GM18499 (cell line): ENCODE results near the gene GSG1L.
"Not testable (repeated sequence)": the region's sequence is repeated elsewhere in the genome, so short reads cannot be mapped to it uniquely, and the experiment has no call there.

Source experiments
- ATAC-seq: cut with Tn5 transposase; IDR thresholded peaks from one replicate; pipeline ENCODE4 v1.9.1; 2021; ENCODE audit warnings: moderate number of reproducible peaks; ENCODE audit not compliant: insufficient read depth, unreplicated experiment

Gene GSG1L

DNA sequence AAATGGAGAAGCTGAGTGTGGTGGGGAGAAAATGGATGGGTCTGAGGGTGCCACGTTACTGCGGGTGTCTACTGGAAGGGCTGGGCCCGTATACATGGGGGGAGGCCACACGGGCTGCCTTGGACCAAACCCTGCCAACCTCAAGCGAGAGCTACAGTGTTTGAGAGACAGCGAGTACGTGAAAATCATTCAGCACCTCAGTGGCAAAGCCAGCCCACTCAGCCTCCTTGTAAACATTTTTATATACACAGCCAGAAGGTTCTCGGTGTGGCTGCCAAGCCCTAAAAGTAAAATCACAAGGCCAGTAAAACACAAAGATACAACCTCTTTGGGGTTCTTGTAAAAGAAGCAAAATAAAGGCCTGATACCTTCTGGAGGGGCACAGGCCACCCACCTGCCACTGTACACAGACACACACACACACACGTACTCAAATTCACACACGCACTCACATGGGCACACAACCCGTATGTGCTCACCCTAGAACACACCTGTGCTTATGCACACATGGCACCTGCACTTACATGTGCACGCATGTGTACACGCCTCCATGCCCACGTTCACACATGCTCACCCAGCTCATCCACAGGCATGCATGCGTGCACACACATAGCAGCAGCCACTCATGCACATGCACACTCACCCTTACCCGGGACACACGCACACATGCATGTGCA lies 102.8 kb downstream of the GSG1L start:
- no peak for ATAC-seq

DNA sequence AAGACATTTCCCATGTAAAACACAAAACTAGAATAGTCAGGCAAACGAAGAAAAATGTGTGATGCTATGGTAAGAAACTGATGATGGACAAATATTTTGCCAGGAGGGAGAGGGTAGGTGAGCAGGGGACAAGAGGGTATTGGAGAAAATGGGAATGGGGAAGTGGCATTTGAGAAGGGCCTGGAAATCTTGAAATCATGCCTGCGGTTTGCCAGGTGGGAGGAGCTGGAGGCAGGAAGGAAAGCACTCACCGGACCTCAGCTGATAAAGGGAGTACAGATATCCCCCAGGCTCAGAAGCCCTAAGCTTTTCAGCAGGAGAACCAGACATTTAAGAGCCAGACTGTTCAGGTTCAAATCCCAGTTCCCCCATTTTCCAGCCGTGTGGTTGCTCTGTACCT lies 103.6 kb downstream of the GSG1L start:
- no peak for ATAC-seq

DNA sequence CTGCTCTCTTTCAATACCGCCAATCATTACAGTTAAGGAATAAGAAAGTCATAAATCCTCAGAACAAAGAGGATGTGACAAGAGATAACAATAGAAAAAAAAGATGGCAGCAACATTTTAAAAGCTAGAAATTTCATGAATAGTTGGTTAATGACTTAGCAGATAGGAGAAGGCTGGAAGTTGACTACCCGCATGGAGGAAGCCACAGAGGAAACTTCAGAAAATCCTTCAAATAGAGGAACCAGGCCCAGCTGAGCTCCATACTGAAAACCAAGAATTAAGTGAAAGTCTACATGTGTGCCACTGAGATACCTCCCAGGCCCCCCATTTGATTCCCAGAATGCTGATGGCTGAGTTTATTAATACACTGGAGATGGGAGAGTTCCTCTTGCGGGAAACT lies 109.3 kb downstream of the GSG1L start:
- ATAC-seq, result no peak

DNA sequence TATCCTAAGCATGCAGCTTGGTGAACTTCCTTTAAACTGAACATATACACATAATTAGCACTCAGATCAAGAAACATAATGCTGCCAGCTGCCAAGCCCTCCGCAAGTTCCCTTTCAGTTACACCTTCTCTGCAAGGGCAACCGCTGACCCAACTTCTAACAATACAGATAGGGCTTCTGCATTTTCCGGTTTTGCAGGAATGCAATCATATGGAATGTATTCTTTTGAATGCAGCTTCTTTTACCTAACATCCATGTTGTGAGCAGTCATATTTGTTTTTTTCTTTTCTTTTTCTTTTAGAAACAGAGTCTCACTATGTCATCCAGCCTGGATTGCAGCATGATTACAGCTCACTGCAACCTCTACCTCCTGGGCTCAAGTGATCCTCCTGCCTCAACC lies 110.7 kb downstream of the GSG1L start:
- no peak for ATAC-seq

DNA sequence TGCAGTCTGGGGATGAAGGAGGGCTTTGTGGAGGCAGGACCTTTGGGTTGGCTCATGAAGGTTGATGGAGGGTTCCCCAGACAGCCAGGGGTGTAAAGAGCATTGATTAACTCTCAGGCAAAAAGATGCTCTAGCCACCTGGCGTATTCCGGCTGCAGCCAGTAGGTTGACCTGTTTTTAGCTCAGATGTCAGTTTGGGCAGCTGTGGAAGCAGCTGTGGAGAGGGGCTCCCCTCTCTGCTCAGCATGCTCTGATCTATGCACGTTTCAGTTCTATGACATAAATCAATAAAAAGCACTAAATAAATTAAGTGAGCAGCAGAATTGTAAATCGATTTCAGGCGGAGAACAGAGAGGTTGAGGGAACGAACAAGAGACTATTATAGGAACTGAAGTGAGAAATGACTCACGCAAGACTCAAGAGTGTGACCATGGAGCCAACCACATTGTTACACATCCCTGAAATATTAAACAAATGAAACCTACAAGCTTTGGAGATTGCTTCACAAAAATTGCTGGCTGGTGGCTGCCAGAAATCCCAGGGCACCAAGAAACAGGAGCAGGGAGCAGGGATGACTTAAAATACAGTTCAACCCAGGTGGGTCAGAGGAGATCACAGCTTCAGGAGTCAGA lies 111.9 kb downstream of the GSG1L start:
- ATAC-seq, result no peak

DNA sequence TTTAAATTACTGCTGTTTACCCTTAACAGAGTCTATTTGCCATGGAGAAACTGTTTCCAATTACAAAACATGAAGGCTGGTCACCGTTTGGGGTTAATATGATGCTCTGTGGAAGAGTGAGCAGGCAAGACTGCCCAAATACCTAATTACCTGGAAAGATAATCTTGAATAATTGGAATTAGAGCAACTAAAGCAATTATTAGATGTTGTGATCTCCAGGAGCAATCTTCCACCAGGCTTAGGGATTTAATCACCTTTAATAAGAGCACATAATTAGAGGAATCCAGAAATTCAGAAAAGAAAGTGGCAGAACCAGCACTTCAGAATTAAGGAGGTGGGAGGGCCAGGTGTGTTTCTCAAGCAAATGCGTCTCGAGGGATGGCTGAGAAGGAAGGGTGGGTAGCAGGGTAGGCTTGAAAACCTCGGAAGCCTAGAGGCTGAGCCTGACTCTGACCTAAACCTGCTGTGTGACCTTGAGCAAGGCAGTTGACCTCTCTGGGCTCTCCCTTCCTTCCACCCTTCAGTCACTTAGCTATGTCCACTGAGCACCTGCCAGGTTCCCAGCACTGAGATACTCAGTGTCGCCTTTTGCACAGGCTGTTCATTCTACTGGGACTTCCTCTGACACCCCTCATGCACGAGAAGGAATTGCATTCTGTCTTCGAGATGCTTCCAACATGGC lies 113.2 kb downstream of the GSG1L start:
- no peak for ATAC-seq

DNA sequence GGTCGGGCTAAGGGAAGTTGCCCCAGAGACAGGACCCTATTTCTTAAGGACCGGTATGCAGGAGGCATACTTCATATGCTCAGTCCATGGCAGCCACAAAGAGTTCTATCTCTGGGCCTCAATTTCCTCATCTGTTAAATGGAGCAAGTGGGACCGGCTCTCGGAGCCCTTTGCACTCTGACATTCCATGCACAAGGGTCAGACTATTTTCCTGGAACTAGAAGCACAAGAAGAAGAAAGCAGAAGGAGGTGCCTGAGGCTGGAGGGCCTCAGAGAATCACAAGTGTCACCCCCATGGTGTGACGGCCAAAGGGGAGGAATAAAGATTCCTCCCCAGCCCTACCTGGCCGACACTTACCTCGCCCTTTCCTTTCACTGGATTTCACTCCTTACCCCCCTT lies 115.8 kb downstream of the GSG1L start:
- ATAC-seq, result no peak

DNA sequence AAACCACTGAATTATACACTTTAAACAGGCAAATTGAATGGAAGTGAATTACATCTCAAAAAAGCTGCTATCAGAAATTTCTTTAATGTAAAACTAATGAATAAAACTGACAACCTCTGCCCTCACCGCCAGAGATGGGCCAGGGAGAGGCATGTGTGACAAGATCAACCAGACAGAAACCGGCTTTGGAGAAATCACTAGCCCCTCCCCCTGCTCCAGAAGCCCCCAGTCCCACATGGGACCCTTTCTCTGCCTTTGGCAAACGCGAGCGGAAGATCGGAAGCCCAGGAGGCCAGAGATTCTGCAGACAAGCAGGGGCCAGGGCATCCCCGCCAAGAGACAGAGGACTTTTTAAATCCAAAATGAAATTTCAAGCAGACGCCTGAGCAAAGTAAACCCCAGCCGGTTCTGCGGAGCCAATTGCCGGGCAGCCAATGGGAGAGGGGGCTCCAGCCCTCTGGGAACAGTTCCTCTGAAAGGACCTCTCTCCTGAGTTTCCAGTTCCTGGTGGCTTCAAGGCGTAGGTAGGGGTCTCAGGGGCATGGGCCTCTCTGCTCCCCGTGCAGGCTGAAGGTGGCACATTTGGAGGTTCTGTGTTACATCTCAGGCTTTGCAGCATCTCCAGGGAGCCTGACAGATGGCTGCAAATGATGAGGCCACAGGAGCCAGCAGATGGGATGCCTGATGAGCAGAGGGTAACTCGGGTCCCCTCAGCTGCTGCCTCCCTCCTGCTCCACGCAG lies 118.1 kb downstream of the GSG1L start:
- ATAC-seq, result no peak

DNA sequence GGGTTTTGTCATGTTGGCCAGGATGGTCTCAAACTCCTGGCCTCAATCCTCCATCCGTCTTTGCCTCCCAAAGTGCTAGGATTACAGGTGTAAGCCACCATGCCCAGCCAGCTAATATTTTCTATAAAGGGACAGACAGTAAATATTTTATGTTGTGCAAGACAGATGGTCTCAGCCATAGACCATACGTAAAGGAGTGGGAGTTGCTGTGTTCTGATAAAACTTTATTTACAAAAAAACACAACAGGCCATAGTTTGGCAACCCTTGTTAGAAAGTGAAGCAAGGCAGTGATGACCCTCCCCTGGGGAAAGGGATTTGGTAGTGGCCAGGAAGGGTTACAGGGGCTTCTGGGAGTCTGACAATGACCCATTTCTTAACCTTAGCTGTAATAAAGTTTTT lies 119.7 kb downstream of the GSG1L start:
- ATAC-seq, result no peak

DNA sequence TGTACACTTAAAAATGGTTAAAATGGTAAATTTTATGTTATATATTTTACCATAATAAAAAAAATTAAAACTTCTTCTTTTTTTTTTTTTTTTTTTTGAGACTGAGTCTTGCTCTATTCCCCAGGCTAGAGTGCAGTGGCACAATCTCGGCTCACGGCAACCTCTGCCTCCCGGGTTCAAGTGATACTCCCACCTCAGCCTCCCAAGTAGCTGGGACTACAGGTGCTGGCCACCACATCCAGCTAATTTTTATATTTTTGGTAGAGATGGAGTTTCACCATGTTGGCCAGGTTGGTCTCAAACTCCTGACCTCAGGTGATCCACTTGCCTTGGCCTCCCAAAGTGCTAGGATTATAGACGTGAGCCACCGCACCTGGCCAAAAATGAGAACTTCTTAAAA lies 121.4 kb downstream of the GSG1L start:
- ATAC-seq, result not testable (repeated sequence)

DNA sequence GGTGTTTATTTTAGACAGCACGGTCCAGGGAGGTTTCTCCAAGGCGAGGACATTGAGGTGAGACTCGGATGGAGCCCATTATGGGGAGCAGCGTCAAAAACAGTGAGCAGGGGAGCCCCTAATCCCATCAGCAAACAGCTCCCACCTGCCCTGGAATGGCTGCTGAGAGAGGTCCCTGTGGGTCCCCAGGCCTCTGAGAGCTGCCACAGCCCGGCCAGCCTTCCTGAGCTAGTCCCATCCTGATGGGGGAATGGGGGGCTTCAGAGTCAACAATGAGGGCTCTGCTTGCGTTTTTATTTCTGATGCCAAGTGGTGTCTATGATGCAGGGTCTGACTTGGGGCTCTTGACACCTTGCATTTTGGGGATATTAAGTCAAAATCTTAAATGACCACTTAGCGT lies 128.4 kb downstream of the GSG1L start:
- no peak for ATAC-seq

DNA sequence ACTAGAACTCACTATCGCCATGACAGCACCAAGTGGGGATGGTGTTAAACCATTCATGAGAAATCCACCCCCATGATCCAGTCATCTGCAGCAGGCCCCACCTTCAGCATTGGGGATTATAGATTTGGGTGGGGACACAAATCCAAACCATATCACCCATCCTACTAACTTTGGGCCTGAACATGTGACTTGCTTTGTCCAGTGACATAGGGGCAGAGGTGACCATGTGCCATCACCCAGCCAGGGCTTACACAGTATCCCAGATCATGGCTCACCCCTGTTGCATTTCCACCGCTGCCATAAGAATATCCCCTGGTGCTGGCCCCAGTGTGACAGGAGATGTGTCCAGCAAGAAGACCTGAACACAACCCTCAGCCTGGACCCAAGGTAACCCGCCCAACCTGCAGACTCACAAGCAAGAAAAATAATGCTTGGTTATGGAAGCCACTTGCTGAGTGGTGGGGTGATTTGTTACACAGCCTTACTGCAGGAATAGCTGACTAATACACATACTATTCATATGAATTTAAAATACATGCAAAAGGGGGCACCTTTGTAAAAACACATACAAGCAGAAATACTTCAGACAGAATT lies 130.9 kb downstream of the GSG1L start:
- ATAC-seq, result no peak

DNA sequence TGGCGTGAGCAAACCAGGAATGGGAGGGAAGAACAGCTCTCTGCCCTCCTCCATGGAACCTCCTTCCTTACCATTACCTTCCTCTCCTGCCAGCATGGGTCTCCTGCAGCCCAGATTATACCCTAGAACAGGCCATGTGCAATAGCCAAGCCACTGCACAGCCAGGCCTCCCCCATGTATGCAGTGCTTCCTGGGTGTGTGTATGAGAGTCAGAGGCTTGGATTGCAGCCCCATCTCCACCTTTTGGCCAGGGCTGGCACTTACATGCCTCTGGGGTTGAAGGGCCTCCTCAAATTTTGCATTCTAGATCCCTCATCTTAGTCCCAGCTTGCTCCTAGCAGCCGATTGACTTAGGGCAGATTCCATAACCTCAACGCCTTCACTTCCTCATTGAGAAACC lies 133.7 kb downstream of the GSG1L start:
- ATAC-seq, result no peak

DNA sequence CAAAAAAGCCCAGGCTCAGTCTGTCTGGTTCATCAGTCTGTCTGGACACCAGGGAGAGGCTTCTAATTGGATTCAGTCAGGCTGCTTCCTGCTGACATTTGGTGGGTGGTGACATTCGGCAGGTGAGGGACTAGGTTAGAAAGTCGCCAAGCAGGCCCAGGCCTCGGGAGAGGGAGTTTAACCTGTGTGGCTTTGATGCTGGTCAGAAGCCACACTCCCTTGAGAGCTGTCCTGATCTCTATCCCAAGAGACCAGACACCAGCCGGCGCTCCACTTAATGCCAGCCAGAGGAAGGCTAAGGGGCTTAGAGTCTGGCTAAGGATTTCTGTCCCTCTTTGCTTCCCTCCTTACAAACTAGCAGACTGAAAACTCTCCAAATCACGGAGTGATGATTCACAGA lies 135.0 kb downstream of the GSG1L start:
- ATAC-seq, result no peak

DNA sequence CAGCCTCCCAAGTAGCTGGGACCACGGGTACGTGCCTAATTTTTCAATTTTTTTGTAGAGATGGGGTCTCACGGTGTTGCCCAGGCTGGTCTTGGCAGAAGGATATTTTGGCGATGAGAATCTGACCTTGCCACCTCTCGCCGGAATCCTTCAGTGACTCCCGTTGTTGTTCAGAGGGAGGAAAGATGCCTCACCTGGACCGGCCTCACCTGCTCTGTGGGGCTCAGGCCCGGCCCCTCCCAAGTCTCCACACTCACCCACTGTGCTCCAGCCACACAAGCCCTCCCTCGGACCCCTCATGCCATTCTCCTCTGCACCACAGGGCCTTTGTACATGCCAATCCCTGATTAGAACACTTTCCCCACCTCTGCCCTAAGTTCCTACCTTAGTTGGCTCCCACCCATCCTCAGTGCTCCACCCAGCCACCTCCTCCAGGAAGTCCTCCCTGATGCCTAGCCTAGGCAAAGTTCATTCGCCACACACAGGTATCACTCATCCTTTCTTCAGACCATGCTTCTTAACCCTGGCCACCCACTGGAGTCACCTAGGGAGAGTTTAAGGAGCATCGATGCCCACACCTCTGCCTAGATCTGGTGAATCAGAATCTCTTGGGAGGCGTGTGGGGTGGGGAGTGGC lies 136.1 kb downstream of the GSG1L start:
- no peak for ATAC-seq

DNA sequence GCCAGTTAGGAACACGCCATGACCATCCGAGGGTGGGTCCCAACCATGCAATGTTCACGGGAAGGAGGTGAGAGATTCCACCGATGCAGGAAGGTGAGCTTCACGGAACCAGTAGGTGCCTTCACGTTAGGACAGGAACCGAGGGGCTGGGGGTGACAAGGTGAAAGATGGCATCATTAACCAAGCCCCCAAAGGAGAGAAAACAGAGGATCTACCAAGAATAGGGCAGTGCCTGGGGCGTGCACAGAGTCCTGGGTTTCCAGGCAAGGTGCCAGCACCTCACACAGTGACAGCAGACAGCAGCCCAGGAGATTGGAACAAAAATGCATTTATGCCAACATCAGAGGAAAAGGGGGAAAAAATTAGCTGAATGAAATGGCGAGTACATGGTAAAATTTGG lies 137.9 kb downstream of the GSG1L start:
- no peak for ATAC-seq

DNA sequence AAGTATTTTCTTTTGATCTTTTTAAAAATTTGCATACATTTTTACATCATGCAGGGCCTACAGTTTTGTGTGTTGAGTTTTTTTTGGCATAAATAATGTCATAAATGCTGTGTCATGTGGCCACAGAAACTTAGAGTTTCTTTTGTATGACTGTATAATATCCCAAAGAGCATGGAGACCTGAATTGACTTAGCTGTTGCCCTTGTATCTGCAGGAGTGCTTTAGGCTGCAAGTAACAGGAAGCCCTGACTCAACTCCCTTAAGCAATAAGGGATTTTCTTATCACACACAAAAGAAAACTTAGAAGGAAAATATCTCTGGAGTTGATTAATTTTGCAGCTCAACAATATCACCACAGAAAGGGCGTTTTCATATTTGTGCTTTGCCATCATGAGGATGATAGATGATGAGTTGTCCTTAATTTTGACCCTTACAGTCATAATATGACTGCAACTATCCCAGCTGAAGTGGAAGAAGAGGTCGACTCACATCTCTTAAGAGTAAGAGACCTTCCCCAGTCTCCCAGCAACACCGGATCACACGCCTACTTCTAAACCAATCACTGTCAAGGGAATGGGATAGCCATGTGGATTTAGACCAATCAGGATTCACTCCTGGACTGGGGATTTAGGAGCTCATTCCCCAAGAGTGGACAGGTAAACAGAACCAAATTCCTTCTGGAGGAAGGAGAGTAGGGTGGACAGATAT lies 138.9 kb downstream of the GSG1L start:
- ATAC-seq, result no peak

DNA sequence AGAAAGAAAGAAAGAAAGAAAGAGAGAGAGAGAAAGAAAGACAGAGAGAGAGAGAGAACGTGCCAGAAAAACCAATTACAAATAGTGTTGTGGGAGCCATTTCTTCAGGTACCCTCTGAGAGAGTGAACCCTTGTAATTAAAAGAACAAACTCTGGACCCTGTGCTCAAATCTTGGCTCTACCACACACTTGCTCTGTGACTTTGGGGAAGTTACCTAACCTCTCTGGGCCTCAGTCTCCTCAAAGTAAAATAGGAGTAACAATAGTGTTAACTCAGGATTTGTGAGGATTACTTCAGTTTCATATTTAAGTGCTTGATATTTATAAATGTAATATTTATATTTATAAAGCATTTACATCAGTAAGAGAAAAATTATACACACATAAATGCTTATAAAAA lies 139.8 kb downstream of the GSG1L start:
- ATAC-seq, result no peak

DNA sequence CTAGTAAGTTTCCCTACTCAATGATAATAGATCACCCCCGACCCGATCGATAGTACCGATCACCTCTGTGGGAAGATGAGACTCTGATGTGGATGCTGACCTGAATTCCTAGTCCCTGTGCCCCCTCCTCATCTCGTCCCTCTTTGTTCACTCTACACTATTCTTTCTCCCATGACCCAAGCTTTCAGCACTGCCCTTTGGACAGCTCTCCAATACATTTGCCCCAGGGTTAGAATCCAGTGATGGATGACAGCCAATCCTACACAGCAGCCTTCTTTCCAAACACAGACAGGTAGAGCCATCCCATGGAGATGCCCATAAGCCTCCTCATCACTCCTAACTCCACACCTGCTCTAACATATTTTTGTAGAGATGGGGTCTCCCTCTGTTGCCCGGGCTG lies 141.1 kb downstream of the GSG1L start:
- ATAC-seq, result no peak

DNA sequence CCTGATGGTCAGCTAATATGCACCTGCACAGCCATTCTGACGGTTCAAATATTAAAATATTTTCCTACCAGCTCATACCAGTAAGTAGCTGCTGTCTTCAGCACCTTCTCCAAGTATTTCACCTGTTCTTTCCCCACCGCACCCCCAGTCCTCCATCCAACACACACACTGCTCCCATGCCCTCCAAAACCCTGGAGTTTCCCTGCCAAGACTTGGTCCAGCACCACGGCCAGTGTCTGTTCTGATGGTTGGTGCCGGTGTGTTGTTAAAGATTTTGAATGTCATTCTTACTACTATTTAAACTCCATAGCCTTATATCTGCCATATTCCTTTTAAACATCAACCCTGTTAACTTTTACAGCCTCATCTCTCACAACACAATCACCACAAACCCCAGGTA lies 142.4 kb downstream of the GSG1L start:
- ATAC-seq, result no peak
